NOMO-1 treated with DMSO at 0.1 percent for 48 hours (cell line): ENCODE measurements around the gene KRT81.

ENCODE experiments used
- DNase-seq: peaks from one replicate; lab custom pipeline; 2025; ENCODE audit not compliant: unreplicated experiment; lab: John Stamatoyannopoulos, UW

Gene KRT81

DNA sequence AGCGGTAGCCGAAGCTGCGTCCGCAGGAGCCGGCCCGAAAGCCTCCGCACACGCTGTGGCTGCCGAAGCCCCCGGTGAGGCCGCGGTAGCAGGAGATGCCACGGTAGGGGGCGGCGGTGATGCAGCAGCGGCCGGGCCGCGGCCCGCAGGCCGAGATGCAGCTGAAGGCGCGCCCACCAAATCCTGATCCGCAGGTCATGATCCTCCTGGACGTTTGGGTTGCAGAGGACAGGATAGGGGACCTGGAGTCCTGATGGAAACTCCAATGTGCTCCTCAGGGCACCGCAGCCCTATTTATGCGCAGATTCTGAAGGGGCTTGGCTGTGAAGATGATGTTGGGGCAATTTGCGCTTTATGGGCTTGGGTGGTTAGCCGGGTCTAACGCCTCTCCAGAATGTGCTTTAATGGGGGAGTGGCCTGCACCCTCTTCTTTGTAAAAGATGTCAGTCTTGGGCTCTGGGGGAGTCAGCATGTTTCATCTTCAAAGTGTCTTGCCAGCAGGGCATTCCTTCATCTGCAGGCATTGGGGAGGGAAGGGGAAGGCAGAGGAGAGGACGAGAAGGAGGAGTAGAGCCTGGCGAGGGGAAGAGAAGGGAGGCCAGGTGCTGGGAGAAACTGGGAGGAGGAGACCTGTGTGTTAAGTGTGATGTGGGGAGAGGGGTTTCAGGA, at the start of gene KRT81:
Gene KRT81 (minus strand): TSS at position 268 of the 669 bp plus-strand sequence. CDS start 69 bp downstream, at position 199.
- DNase-seq, result no peak

- DNase-seq, result no peak
These were observed 47.1 kb upstream of the KRT81 start for GRCh38 chr12:52338241-52338960.

DNA sequence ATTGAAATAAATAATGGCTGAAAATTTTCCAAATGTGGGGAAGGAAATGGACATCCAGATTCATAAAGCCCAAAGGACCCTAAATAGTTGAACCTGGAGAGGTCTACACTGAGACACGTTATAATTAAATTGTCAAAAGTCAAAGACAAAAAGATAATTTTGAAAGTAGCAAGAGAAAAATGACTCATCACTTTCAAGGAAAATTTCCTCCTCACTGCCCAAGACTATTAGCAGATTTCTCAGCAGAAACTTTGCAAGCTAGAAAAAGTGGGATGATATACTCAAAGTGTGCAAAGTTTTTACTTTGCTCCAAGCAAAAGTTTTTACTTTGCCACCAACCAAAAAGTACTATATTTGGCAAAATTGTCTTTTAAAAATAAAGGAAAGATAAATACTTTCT, 45.7 kb upstream of the KRT81 start:
- no peak for DNase-seq

DNA sequence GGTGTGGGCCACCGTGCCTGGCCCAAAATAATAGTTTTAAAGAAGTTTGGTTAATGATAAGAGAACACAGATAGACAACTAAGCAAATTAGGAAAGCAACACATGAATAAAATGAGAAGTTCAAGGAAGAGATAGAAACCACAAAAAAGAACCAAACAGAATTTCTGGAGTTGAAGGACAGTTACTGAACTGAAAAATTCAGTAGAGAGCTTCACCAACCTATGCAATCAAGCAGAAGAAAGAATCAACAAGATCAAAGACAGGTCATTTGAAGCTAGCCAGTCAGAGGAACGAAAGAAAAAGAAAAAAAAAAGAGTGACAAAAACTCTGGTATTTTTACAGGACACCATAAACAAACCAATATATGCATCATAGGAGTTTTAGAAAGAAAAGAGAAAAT, 45.3 kb upstream of the KRT81 start:
- no peak for DNase-seq

GRCh38 chr12:52335598-52336262, 44.4 kb upstream of the KRT81 start:
- no peak for DNase-seq

DNA sequence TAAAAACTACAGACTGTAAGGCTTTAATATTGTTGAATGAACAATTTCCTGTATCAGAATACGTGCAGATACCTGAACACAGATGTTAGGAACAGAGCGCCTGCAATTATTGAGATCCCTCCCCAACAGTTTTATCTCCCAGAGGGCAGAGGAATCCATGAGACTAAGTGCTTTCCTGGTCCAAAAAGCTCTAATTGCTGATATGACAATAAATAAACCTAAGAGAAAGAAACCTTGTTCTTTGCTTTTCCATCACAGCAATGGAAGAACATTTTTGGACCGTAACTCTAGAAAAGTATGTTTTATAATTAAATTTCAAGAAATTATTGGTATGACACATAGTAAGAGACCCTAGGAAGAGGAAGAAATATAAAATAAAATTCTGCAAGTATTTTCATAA, 42.9 kb upstream of the KRT81 start:
- DNase-seq, result no peak

- no peak for DNase-seq
These were observed 42.0 kb upstream of the KRT81 start for GRCh38 chr12:52333321-52333720.

DNA sequence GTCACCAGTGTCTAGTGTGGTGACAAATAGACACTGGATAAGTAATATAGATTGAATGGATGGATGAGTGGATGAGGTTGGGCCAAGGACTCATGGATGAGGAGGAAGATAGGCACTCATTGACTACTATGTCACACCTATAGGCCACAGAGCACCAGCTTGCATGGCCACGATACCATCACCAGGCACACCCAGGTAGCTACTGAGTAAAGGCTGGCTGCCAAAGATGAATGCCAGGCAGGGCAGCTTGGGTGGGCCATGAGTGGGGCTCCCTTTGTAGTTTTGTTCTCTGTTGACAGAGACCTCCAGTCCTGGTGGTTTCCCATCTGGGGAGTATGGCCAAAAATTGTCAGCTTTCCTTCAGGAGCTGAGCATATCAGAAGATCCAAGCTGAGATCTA, 41.0 kb upstream of the KRT81 start:
- DNase-seq, result no peak

GRCh38 chr12:52331833-52332232, 40.5 kb upstream of the KRT81 start:
- DNase-seq, result no peak

- no peak for DNase-seq
These were observed 39.7 kb upstream of the KRT81 start for GRCh38 chr12:52331039-52331438.

- no peak for DNase-seq
These were observed 36.6 kb upstream of the KRT81 start for GRCh38 chr12:52327830-52328500.

- peak; percentile 88 for DNase-seq
These were observed 35.9 kb upstream of the KRT81 start for GRCh38 chr12:52327052-52327829.

GRCh38 chr12:52324153-52324444, 32.8 kb upstream of the KRT81 start:
- DNase-seq, result no peak

DNA sequence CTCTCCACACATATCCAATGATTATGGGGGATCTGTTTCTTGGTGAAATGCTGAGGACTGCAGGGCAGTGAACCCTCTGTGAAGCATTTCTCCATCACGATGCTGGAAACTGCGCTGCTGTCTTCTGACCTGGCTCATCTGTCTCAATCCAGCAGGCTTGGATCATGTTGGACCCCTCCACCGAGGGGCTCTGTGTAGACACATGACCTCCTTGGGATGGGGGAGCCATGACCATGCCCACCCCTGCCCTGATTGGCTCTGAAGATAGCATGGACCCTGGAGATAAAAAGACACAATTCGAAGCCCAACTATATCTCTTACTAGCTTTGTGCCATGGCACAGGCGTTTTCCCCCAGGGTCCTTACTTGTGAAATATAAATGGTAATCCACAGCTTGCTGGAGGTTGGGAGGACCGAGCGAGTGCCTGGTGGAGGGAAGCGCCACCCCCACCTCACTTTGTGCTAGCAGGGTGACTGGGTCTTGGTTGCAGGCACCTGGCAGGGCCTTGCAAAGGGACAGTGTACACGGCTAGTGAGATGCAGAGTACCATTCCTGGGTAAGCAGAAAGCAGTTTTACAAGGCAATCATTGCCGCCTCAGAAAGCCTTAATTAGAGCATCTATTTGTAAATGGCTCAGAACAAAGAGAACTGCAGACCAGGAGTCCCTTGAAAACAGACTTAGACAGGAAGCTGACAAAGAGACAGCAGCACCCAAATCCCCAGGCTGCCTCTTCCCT, 32.2 kb upstream of the KRT81 start:
- no peak for DNase-seq

DNA sequence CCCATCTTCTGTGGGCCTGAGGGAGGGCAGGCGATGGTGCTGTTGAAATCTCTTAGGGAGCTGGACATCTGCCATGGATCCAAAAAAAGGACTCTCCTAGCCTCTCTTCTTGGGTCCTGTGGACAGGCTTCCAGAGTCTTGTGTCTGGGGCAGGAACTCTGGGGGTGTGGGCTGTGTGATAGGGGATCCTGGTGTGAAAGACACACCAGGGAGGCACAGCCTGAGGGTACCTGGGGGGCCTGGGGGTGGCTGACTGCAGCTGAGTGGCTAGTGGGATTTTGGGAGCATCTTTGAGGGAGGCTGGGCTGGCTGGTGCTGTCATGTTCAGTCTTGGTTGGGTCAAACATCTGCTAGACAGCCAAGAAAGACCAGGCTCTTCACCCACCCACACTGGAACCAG, 31.7 kb upstream of the KRT81 start:
- DNase-seq, result no peak

DNA sequence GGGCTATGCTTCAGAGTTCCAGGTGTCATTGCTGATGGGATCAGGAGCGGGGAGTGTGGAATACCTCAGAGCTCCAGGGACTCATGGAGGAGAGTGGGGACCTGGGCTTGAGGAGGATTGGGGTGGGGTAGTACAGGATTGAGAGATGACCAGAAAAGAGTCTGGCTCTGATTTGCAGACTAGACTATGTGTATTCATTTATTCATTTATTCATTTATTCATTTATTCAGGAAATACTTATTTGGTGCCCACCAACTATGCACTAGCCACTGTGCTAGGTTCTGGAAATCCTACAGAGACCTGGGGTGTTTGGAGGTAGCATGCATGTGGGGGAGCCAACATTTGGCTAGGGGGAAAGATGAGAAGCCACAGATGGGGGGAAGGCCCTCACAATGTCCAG, 30.7 kb upstream of the KRT81 start:
- no peak for DNase-seq

- DNase-seq, result no peak
These were observed 30.1 kb upstream of the KRT81 start for GRCh38 chr12:52321418-52321817.

DNA sequence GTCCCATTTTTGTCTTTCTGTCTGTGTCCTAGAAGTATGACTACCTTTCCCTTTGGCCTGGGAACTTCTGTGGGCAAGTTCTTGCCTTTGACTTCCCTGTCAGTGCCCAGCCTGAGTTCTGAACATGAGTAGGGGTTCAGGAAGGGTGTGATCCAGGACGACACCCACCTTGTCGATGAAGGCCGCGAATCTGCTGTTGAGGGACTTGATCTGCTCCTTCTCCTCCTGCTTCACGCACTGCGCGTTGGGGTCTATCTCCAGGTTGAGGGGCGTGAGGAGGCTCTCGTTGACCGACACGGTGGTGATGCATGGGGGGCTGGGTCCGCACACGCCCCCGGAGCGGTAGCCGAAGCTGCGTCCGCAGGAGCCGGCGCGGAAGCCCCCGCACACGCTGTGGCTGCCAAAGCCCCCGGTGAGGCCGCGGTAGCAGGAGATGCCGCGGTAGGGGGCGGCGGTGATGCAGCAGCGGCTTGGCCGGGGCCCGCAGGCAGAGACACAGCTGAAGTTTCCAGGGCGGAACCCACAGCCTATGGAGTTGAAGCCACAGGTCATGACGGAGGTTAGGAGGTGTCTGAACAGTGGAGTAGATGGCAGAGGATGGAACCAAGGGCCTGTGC, 29.6 kb upstream of the KRT81 start, which contains the start of gene KRT83:
Gene KRT83 (minus strand): TSS at position 615 of the 617 bp plus-strand sequence. CDS start 63 bp downstream, at position 552.
- no peak for DNase-seq

DNA sequence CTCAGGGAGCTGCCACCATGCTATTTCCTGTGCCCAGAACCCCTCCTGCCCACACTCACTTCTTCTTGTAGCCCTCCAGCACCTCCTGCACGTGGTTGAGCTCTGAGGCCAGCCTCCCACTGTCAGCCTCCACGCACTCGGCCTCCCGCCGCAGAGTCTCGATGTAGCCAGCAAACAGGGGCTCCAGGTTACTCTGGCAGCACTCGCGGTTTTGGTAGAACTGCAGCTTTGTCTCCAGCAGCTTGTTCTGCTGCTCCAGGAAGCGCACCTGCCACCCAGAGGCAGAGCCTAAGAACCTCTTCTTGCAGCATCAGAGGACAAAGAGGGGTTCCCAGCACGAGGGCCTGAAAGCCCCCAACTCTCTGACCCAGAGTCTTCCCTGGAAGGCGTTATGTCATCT, 27.8 kb upstream of the KRT81 start:
- no peak for DNase-seq
